Measurements from ENCODE around the gene ERICH6. TPM values are rescaled to one million over a fixed set of nuclear protein-coding genes. Genes with fewer than 3 reads are reported as not detected.

ERICH6 gene
- total RNA-seq, 1 experiment from 2014 or later, result not detected

GRCh38 chr3:150663461-150663860 is 40.3 kb downstream of the ERICH6 start:
- no peaks in the 10 kb centered on the region for H3F3A ChIP-seq (ENCODE audit: low read length, unreplicated experiment)
- TF ChIP-seq, protein P1, sequence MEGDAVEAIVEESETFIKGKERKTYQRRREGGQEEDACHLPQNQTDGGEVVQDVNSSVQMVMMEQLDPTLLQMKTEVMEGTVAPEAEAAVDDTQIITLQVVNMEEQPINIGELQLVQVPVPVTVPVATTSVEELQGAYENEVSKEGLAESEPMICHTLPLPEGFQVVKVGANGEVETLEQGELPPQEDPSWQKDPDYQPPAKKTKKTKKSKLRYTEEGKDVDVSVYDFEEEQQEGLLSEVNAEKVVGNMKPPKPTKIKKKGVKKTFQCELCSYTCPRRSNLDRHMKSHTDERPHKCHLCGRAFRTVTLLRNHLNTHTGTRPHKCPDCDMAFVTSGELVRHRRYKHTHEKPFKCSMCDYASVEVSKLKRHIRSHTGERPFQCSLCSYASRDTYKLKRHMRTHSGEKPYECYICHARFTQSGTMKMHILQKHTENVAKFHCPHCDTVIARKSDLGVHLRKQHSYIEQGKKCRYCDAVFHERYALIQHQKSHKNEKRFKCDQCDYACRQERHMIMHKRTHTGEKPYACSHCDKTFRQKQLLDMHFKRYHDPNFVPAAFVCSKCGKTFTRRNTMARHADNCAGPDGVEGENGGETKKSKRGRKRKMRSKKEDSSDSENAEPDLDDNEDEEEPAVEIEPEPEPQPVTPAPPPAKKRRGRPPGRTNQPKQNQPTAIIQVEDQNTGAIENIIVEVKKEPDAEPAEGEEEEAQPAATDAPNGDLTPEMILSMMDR (conservative IDR thresholded peaks at IDR 0.05; ENCODE audit: low read depth, low read length), result no peak
- no peak for TF ChIP-seq EZH2phosphoT487 (IDR thresholded peaks at IDR 0.05; ENCODE audit: borderline replicate concordance, low read length)
- no peak for TF ChIP-seq EZH2 (IDR thresholded peaks at IDR 0.05; ENCODE audit: low read length, unreplicated experiment)
- no peak overlapping the region for H3K4me3 ChIP-seq (ENCODE audit: low read length)
- no TSS peak for BruUV-seq (replicated peaks)
- H3K79me2 ChIP-seq (ENCODE audit: low read length), result no peaks in the 10 kb centered on the region
- intact Hi-C loops (cut with micrococcal nuclease), result no loop called here
- H3K4me1 ChIP-seq (ENCODE audit: insufficient read depth, low read length), result no peaks in the 10 kb centered on the region
- H3K9me2 ChIP-seq (replicated peaks; ENCODE audit: low read length), result no peaks in the 10 kb centered on the region
- H4K20me1 ChIP-seq (ENCODE audit: low read length), result no peaks in the 10 kb centered on the region
- no peaks in the 10 kb centered on the region for H3K36me3 ChIP-seq (ENCODE audit: low read depth, low read length)
- H3K27ac ChIP-seq (ENCODE audit: low read length), result no peak overlapping the region
- no peak for DNase-seq
- ATAC-seq, result no peak
- H3K27me3 ChIP-seq (ENCODE audit: low read length), result peaks cover 7% of the 10 kb centered on the region; the same call in 1 of the 2 replicates
- no peaks in the 10 kb centered on the region for H3K9me3 ChIP-seq (ENCODE audit: low read length)
- no peak overlapping the region for H3K4me2 ChIP-seq (ENCODE audit: low read length)
- CTCF ChIA-PET, result no interaction called here
- H3K9ac ChIP-seq (ENCODE audit: low read length), result no peak overlapping the region
- POLR2A ChIA-PET (ENCODE audit: unreplicated experiment), result no interaction called here
- no peak overlapping the region; the same call in 1 of the 2 replicates for H2AFZ ChIP-seq (ENCODE audit: low read length)

DNA sequence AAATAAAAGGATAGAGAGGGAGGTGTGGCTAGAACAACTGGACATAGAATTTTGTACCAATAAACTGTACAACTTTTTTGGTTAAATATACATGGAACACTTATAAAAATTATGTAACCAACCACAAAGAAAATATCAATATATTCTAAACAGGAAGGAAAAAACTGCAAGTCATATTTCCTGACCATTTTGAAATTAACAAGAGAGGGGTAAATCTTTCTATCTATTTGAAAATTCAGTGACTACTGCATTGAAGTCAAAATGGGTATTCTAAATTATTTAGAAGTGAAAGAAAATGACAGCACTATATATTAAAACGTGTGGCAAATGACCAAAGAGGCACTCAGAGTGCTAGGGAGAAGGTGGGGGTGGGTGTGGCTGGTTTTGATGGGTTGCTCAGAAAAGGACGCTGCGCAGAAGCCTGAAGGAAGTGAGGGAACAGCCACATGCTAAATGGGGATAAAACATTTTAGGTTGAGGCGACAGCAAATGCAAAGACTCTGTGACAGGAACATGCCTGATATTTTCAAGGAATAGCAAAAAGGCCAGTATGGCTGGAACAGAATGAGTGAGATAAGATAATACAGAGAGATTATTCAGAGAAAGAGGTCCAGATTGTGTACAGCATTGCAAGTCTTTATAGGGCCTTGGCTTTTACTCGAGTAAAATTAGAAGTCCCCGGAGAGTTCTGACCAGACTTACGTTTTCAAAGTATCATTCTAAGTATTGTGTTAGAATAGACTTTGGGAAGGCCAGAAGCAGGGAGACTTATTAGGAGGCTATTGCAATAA is 41.1 kb downstream of the ERICH6 start:
- DNase-seq, result no peak
- no TSS peak for BruUV-seq (replicated peaks)
- Histone ChIP-seq H3K79me2 (ENCODE audit: low read length) (no peaks in the 10 kb centered on the region), H3K9me2 (replicated peaks; ENCODE audit: low read length) (no peaks in the 10 kb centered on the region), H3K9ac (ENCODE audit: low read length) (no peak overlapping the region), H3K4me1 (ENCODE audit: insufficient read depth, low read length) (no peaks in the 10 kb centered on the region), H3K4me2 (ENCODE audit: low read length) (no peak overlapping the region), H3K4me3 (ENCODE audit: low read length) (no peak overlapping the region), H3K27me3 (ENCODE audit: low read length) (no peaks in the 10 kb centered on the region), H3K36me3 (ENCODE audit: low read depth, low read length) (no peaks in the 10 kb centered on the region), H3K9me3 (ENCODE audit: low read length) (no peaks in the 10 kb centered on the region), H4K20me1 (ENCODE audit: low read length) (no peaks in the 10 kb centered on the region), H2AFZ (ENCODE audit: low read length) (no peak overlapping the region), H3F3A (ENCODE audit: low read length, unreplicated experiment) (no peaks in the 10 kb centered on the region), H3K27ac (ENCODE audit: low read length) (no peak overlapping the region)
- ATAC-seq, result no peak
- POLR2A ChIA-PET (ENCODE audit: unreplicated experiment), result no interaction called here
- TF ChIP-seq EZH2 (IDR thresholded peaks at IDR 0.05; ENCODE audit: low read length, unreplicated experiment) (no peak), EZH2phosphoT487 (IDR thresholded peaks at IDR 0.05; ENCODE audit: borderline replicate concordance, low read length) (no peak)
- TF ChIP-seq, protein P1 (conservative IDR thresholded peaks at IDR 0.05; ENCODE audit: low read depth, low read length), result no peak
- intact Hi-C loops (cut with micrococcal nuclease), result no loop called here
- CTCF ChIA-PET, result no interaction called here

- H3K79me2 ChIP-seq (ENCODE audit: low read length), result no peaks in the 10 kb centered on the region
- H3K27ac ChIP-seq (ENCODE audit: low read length), result no peak overlapping the region
- H2AFZ ChIP-seq (ENCODE audit: low read length), result no peak overlapping the region
- BruUV-seq (replicated peaks), result no TSS peak
- DNase-seq, result no peak
- no peaks in the 10 kb centered on the region for H4K20me1 ChIP-seq (ENCODE audit: low read length)
- no peaks in the 10 kb centered on the region for H3K9me2 ChIP-seq (replicated peaks; ENCODE audit: low read length)
- ATAC-seq, result no peak
- H3K4me2 ChIP-seq (ENCODE audit: low read length), result no peak overlapping the region
- TF ChIP-seq, protein P1 (conservative IDR thresholded peaks at IDR 0.05; ENCODE audit: low read depth, low read length), result no peak
- TF ChIP-seq EZH2 (IDR thresholded peaks at IDR 0.05; ENCODE audit: low read length, unreplicated experiment) (no peak), EZH2phosphoT487 (IDR thresholded peaks at IDR 0.05; ENCODE audit: borderline replicate concordance, low read length) (no peak)
- no peaks in the 10 kb centered on the region for H3K36me3 ChIP-seq (ENCODE audit: low read depth, low read length)
- H3K9me3 ChIP-seq (ENCODE audit: low read length), result no peaks in the 10 kb centered on the region
- H3K4me1 ChIP-seq (ENCODE audit: insufficient read depth, low read length), result no peaks in the 10 kb centered on the region
- no peak overlapping the region for H3K9ac ChIP-seq (ENCODE audit: low read length)
- no peak overlapping the region for H3K4me3 ChIP-seq (ENCODE audit: low read length)
- intact Hi-C loops (cut with micrococcal nuclease), result no loop called here
- ChIA-PET POLR2A (ENCODE audit: unreplicated experiment) (no interaction called here), CTCF (no interaction called here)
- no peaks in the 10 kb centered on the region for H3K27me3 ChIP-seq (ENCODE audit: low read length)
- H3F3A ChIP-seq (ENCODE audit: low read length, unreplicated experiment), result no peaks in the 10 kb centered on the region
Observed at GRCh38 chr3:150656316-150656715, 47.4 kb downstream of the ERICH6 start.

Measured in PC-3 (cell line).